H1 (cell line): ENCODE data around the gene TMEM121B. TPM values are rescaled to one million over a fixed set of nuclear protein-coding genes. Genes with fewer than 3 reads are reported as not detected.

Source experiments
- CTCF ChIA-PET: fragments of 300-600 bp; sonication (Branson Sonifier 250); formaldehyde crosslinking; loops from one replicate; lab custom pipeline; 2021; ENCODE audit not compliant: partially characterized antibody; lab: Charles Lee
- POLR2A ChIA-PET: fragments of 300-600 bp; sonication (Branson Sonifier 250); formaldehyde crosslinking; loops from one replicate; lab custom pipeline; 2021; ENCODE audit warnings: inconsistent platforms; ENCODE audit not compliant: partially characterized antibody; lab: Charles Lee
- DNase-seq, 2 experiments: peaks; one replicate each; pipeline versions ENCODE4 v3.0.0 to v3.0.0-alpha.2; 2010 to 2022; ENCODE audit warnings: low spot score in 2 of 2, low read depth in 1 of 2, mixed read lengths in 1 of 2
- FAIRE-seq: peaks from 2 replicates; lab custom pipeline; 2011; peaks lifted over from hg19 to GRCh38; lab: Jason Lieb, UNC
- H2AFZ ChIP-seq: 2 replicates; pipeline ENCODE4 v1.8.1; 2012; ENCODE audit warnings: low read length, inconsistent platforms
- H2AK5ac ChIP-seq: 2 replicates; pipeline ENCODE4 v1.6.1; 2013; ENCODE audit warnings: low read depth, low read length
- H2BK120ac ChIP-seq: replicated peaks from 2 replicates; pipeline ENCODE3; 2013; ENCODE audit warnings: low read depth, low read length, inconsistent platforms
- H2BK12ac ChIP-seq: 2 replicates; pipeline ENCODE4 v1.6.1; 2013; ENCODE audit warnings: low read depth, low read length
- H2BK15ac ChIP-seq: 2 replicates; pipeline ENCODE4 v1.6.1; 2013; ENCODE audit warnings: low read length
- H2BK20ac ChIP-seq: 2 replicates; pipeline ENCODE4 v1.6.1; 2013; ENCODE audit warnings: low read length
- H2BK5ac ChIP-seq: 2 replicates; pipeline ENCODE4 v1.6.1; 2013; ENCODE audit warnings: low read depth, low read length
- H3K14ac ChIP-seq: 2 replicates; pipeline ENCODE4 v1.6.1; 2013; ENCODE audit warnings: inconsistent platforms; ENCODE audit not compliant: insufficient read length
- H3K18ac ChIP-seq: 2 replicates; pipeline ENCODE4 v1.6.1; 2013; ENCODE audit warnings: low read length; ENCODE audit errors: extremely low read depth
- H3K23ac ChIP-seq: 2 replicates; pipeline ENCODE4 v1.6.1; 2013; ENCODE audit warnings: inconsistent platforms; ENCODE audit not compliant: insufficient read length
- H3K23me2 ChIP-seq: 2 replicates; pipeline ENCODE4 v1.6.1; 2013; ENCODE audit warnings: low read depth, low read length
- H3K27ac ChIP-seq: 2 replicates; pipeline ENCODE4 v1.6.1; 2011; ENCODE audit warnings: low read depth, low read length, inconsistent platforms
- H3K27me3 ChIP-seq, 4 experiments: replicated peaks in 1 of 4; 1 replicate in 1 of 4; 2 replicates in 3 of 4; pipeline versions ENCODE4 v1.6.1 to v1.8.1; 2011 to 2013; ENCODE audit warnings: low read length in 3 of 4, mild to moderate bottlenecking in 3 of 4, inconsistent platforms in 2 of 4, mixed read lengths in 2 of 4, moderate library complexity in 1 of 4; ENCODE audit not compliant: control insufficient read depth in 3 of 4, insufficient read depth in 3 of 4; ENCODE audit errors: extremely low read depth in 1 of 4
- H3K36me3 ChIP-seq, 4 experiments: 2 replicates each; pipeline versions ENCODE4 v1.6.1 to v1.8.1; 2011 to 2013; ENCODE audit warnings: mild to moderate bottlenecking in 4 of 4, low read length in 3 of 4, moderate library complexity in 2 of 4, control low read depth in 1 of 4, inconsistent platforms in 1 of 4; ENCODE audit not compliant: insufficient read depth in 4 of 4, control insufficient read depth in 2 of 4
- H3K4ac ChIP-seq: replicated peaks from 2 replicates; pipeline ENCODE3; 2013; ENCODE audit warnings: low read length, low read depth, mixed read lengths, inconsistent platforms; ENCODE audit not compliant: insufficient read length
- H3K4me1 ChIP-seq, 4 experiments: replicated peaks in 1 of 4; 1 replicate in 1 of 4; 2 replicates in 3 of 4; pipeline versions ENCODE4 v1.6.1 to v1.8.1; 2011 to 2013; ENCODE audit warnings: low read length in 3 of 4, inconsistent platforms in 2 of 4, mixed read lengths in 1 of 4; ENCODE audit not compliant: insufficient read depth in 4 of 4, control insufficient read depth in 3 of 4
- H3K4me2 ChIP-seq, 2 experiments: 2 replicates each; pipeline versions ENCODE4 v1.6.1 to v1.8.1; 2011 to 2013; ENCODE audit warnings: low read depth in 2 of 2, low read length in 2 of 2, control low read depth in 1 of 2, inconsistent platforms in 1 of 2, mild to moderate bottlenecking in 1 of 2; ENCODE audit not compliant: insufficient read depth in 1 of 2
- H3K4me3 ChIP-seq, 4 experiments: fragments of 200-600, 300-600 bp in 1 of 4; sonication (generic), shearing (Covaris generic), sonication (Bioruptor Twin) in 1 of 4; 2 replicates each; pipeline versions ENCODE4 v1.5.1 to v1.8.1; 2011 to 2016; ENCODE audit warnings: low read length in 4 of 4, low read depth in 3 of 4, control low read depth in 2 of 4, inconsistent platforms in 2 of 4, mild to moderate bottlenecking in 2 of 4, mixed read lengths in 1 of 4, moderate library complexity in 1 of 4; ENCODE audit not compliant: insufficient read depth in 2 of 4; ENCODE audit errors: extremely low read depth in 1 of 4
- H3K56ac ChIP-seq: replicated peaks from 2 replicates; pipeline ENCODE3; 2013; ENCODE audit warnings: low read depth, mild to moderate bottlenecking, mixed read lengths, low read length, inconsistent platforms; ENCODE audit not compliant: insufficient read length
- H3K79me1 ChIP-seq: 2 replicates; pipeline ENCODE4 v1.6.1; 2013; ENCODE audit warnings: low read depth, low read length, control low read depth
- H3K79me2 ChIP-seq, 2 experiments: 2 replicates each; pipeline versions ENCODE4 v1.6.1 to v1.8.1; 2012 to 2013; ENCODE audit warnings: low read length in 2 of 2, mild to moderate bottlenecking in 2 of 2, inconsistent platforms in 1 of 2; ENCODE audit not compliant: insufficient read depth in 2 of 2, control insufficient read depth in 1 of 2
- H3K9ac ChIP-seq, 4 experiments: replicated peaks in 1 of 4; 1 replicate in 1 of 4; 2 replicates in 3 of 4; pipeline versions ENCODE4 v1.6.1 to v1.8.1; 2011 to 2013; ENCODE audit warnings: low read depth in 3 of 4, low read length in 3 of 4, control low read depth in 2 of 4, mild to moderate bottlenecking in 2 of 4, moderate library complexity in 2 of 4, inconsistent platforms in 1 of 4; ENCODE audit errors: extremely low read depth in 1 of 4
- H3K9me3 ChIP-seq, 2 experiments: 2 replicates each; pipeline versions ENCODE4 v1.6.1 to v1.8.1; 2012 to 2013; ENCODE audit warnings: mild to moderate bottlenecking in 2 of 2, moderate library complexity in 2 of 2, control low read depth in 1 of 2, inconsistent platforms in 1 of 2, low read depth in 1 of 2, low read length in 1 of 2, mixed read lengths in 1 of 2; ENCODE audit not compliant: insufficient read depth in 2 of 2
- H4K20me1 ChIP-seq, 2 experiments: replicated peaks in 1 of 2; 2 replicates each; pipeline versions ENCODE3 to v1.8.1; 2011 to 2013; ENCODE audit warnings: inconsistent platforms in 2 of 2, low read length in 2 of 2, mild to moderate bottlenecking in 1 of 2; ENCODE audit not compliant: insufficient read depth in 2 of 2, control insufficient read depth in 1 of 2
- H4K5ac ChIP-seq: 2 replicates; pipeline ENCODE4 v1.6.1; 2013; ENCODE audit warnings: low read length, low read depth, mixed read lengths, inconsistent platforms; ENCODE audit not compliant: insufficient read length
- H4K8ac ChIP-seq: 2 replicates; pipeline ENCODE4 v1.8.0; 2013; ENCODE audit warnings: mild to moderate bottlenecking, moderate library complexity, low read length, inconsistent platforms; ENCODE audit not compliant: insufficient read depth; ENCODE audit errors: extremely low read depth
- H4K91ac ChIP-seq: replicated peaks from 2 replicates; pipeline ENCODE3; 2013; ENCODE audit warnings: low read length, mixed read lengths, inconsistent platforms; ENCODE audit not compliant: insufficient read length
- BACH1 ChIP-seq: IDR thresholded peaks from 2 replicates; pipeline ENCODE4 v1.6.1; 2012; ENCODE audit warnings: low read length, improper control_type of control experiment
- GABPA ChIP-seq: IDR thresholded peaks from 2 replicates; pipeline ENCODE4 v1.6.1; 2011; ENCODE audit warnings: mild to moderate bottlenecking, low read length, moderate library complexity, borderline replicate concordance; ENCODE audit not compliant: insufficient read depth
- MAFK ChIP-seq: IDR thresholded peaks from 2 replicates; pipeline ENCODE4 v1.6.1; 2012; ENCODE audit warnings: low read depth, mild to moderate bottlenecking, improper control_type of control experiment, low read length
- MAX ChIP-seq: IDR thresholded peaks from 2 replicates; pipeline ENCODE4 v1.6.1; 2012; ENCODE audit warnings: inconsistent platforms
- SIN3A ChIP-seq, 2 experiments: IDR thresholded peaks in 1 of 2; conservative IDR thresholded peaks in 1 of 2; 2 replicates each; pipeline ENCODE4 v1.6.1; 2011 to 2012; ENCODE audit warnings: low read length in 2 of 2, improper control_type of control experiment in 1 of 2, low read depth in 1 of 2, mild to moderate bottlenecking in 1 of 2
- SIRT6 ChIP-seq: IDR thresholded peaks from one replicate; pipeline ENCODE4 v1.7.1; 2012; ENCODE audit warnings: low read length, inconsistent platforms
- ZNF274 ChIP-seq: IDR thresholded peaks from 2 replicates; pipeline ENCODE4 v1.7.0; 2012; ENCODE audit warnings: low read length, borderline replicate concordance; ENCODE audit errors: extremely low read depth
- polyA plus RNA-seq, 7 experiments: library from polyadenylated mRNA; depleted of rRNA in 3 of 7; stranded (reverse) in 5 of 7; unstranded in 2 of 7; fragments of >200 nt in 5 of 7; fragments of 200-250 nt in 2 of 7; gene quantifications; 1 replicate in 5 of 7; 2 replicates in 1 of 7; 4 replicates in 1 of 7; pipeline versions ENCODE4 v1.2.1 to v1.2.3, GENCODE V29; 2011 to 2013; ENCODE audit warnings: missing spikeins in 2 of 7, mixed read lengths in 2 of 7
- total RNA-seq: library from RNA; stranded (reverse); fragmentation: NEBNext Ultra II Directional; extraction: Animal tissue kit (Norgen Biotek cat#: 25700); gene quantifications from 2 replicates; pipeline ENCODE4 v1.2.1, GENCODE V29; 2021

Gene TMEM121B
- total and polyA plus RNA-seq, 2 of the 8 experiments (the other 6 are each of a cell fraction or from before 2014, with no cell fraction given), result 4.3 to 6.9 TPM

- no peak overlapping the region for H2BK120ac ChIP-seq
- H3K14ac ChIP-seq, result no peak overlapping the region
- no peak overlapping the region for H2BK5ac ChIP-seq
- ChIA-PET CTCF (interaction anchor here (0.7 to 3.2 kb wide), 10 partner anchors 9 to 490 kb away, joined by 3 to 17 read pairs (median 4); no protein-coding TSS in a partner anchor), POLR2A (interaction anchor here (0.6 kb wide), 1 partner anchor 169 kb away, joined by 3 read pairs; no protein-coding TSS in a partner anchor)
- no peak overlapping the region for H4K5ac ChIP-seq
- no peaks in the 10 kb centered on the region for H3K23me2 ChIP-seq
- no peak overlapping the region for H3K4ac ChIP-seq
- no peak overlapping the region for H4K91ac ChIP-seq
- no peak overlapping the region for H2BK12ac ChIP-seq
- no peaks in the 10 kb centered on the region for H3K79me2 ChIP-seq
- no peak overlapping the region for H3K4me3 ChIP-seq
- H3K36me3 ChIP-seq, result no peaks in the 10 kb centered on the region
- H3K9ac ChIP-seq, result no peak overlapping the region
- H4K20me1 ChIP-seq, result no peaks in the 10 kb centered on the region
- no peak overlapping the region for H3K18ac ChIP-seq
- H2AFZ ChIP-seq, result no peak overlapping the region
- no peak overlapping the region for H3K56ac ChIP-seq
- H3K4me1 ChIP-seq, result no peaks in the 10 kb centered on the region
- no peak overlapping the region for H3K27ac ChIP-seq
- no peak overlapping the region for H3K4me2 ChIP-seq
- H3K9me3 ChIP-seq, result no peaks in the 10 kb centered on the region
- H3K23ac ChIP-seq, result no peak overlapping the region
- no peak for DNase-seq
- H3K79me1 ChIP-seq, result no peaks in the 10 kb centered on the region
- H2AK5ac ChIP-seq, result no peak overlapping the region
- no peaks in the 10 kb centered on the region for H3K27me3 ChIP-seq
- no peak overlapping the region for H4K8ac ChIP-seq
- H2BK15ac ChIP-seq, result no peak overlapping the region
- no peak overlapping the region for H2BK20ac ChIP-seq
- no peak for FAIRE-seq
- TF ChIP-seq ZNF274 (no peak), MAX (no peak), MAFK (peak; percentile 68), SIRT6 (no peak), GABPA (no peak), BACH1 (peak; percentile 13; the same call in 1 of the 2 replicates), SIN3A (conservative IDR thresholded peaks at IDR 0.05 in 1 of 2, IDR thresholded peaks at IDR 0.05 in 1 of 2; ENCODE audit: low read depth in 1 of 2, low read length in 2 of 2) (no peak)
Measured at GRCh38 chr22:17074648-17075002, 46.5 kb downstream of the TMEM121B start.
